ENCODE measurements around the gene MCM7.
A peak's percentile ranks its signal among the peaks of the same experiment; 100 is the strongest.

The MCM7 gene

GRCh38 chr7:100093925-100094486 lies 7.2 kb downstream of the MCM7 start:
- DNase-seq (ENCODE audit: low spot score), result no peak

- no peak for DNase-seq (ENCODE audit: low spot score)
These were observed 7.7 kb downstream of the MCM7 start for GRCh38 chr7:100093498-100093897.

- no peak for DNase-seq (ENCODE audit: low spot score)
These were observed 8.1 kb downstream of the MCM7 start for GRCh38 chr7:100093054-100093453.

GRCh38 chr7:100091411-100092181 lies 9.6 kb downstream of the MCM7 start:
- DNase-seq (ENCODE audit: low spot score), result no peak

GRCh38 chr7:100090527-100091410 lies 10.4 kb downstream of the MCM7 start:
- DNase-seq (ENCODE audit: low spot score), result no peak

- DNase-seq (ENCODE audit: low spot score), result no peak
These were observed 11.6 kb downstream of the MCM7 start for GRCh38 chr7:100089458-100090196.

- no peak for DNase-seq (ENCODE audit: low spot score)
These were observed 12.4 kb downstream of the MCM7 start, which contains the start of gene COPS6 for GRCh38 chr7:100088621-100089457. TSS of gene COPS6 (plus strand) at chr7:100088969. CDS start at chr7:100088991, 22 bp downstream.

GRCh38 chr7:100088095-100088620 lies 13.0 kb downstream of the MCM7 start:
- DNase-seq (ENCODE audit: low spot score), result no peak

- DNase-seq (ENCODE audit: low spot score), result peak; percentile 99
These were observed 14.0 kb downstream of the MCM7 start for GRCh38 chr7:100087055-100087750.

- DNase-seq (ENCODE audit: low spot score), result no peak
These were observed 15.7 kb downstream of the MCM7 start for GRCh38 chr7:100085515-100085914.

- no peak for DNase-seq (ENCODE audit: low spot score)
These were observed 18.2 kb downstream of the MCM7 start for GRCh38 chr7:100082978-100083377.

- peak; percentile 97 for DNase-seq (ENCODE audit: low spot score)
These were observed 19.6 kb downstream of the MCM7 start, which contains the start of gene ZNF3 for GRCh38 chr7:100081535-100082102. TSS of gene ZNF3 (minus strand) at chr7:100081723. CDS start at chr7:100077357, 4,366 bp downstream.

- DNase-seq (ENCODE audit: low spot score), result no peak
These were observed 20.2 kb downstream of the MCM7 start for GRCh38 chr7:100080907-100081534.

- DNase-seq (ENCODE audit: low spot score), result no peak
These were observed 22.1 kb downstream of the MCM7 start for GRCh38 chr7:100079024-100079560.

- no peak for DNase-seq (ENCODE audit: low spot score)
These were observed 24.0 kb downstream of the MCM7 start for GRCh38 chr7:100077205-100077604.

- no peak for DNase-seq (ENCODE audit: low spot score)
These were observed 25.8 kb downstream of the MCM7 start for GRCh38 chr7:100075418-100075817.

- DNase-seq (ENCODE audit: low spot score), result no peak
These were observed 26.4 kb downstream of the MCM7 start for GRCh38 chr7:100074841-100075240.

- no peak for DNase-seq (ENCODE audit: low spot score)
These were observed 28.7 kb downstream of the MCM7 start for GRCh38 chr7:100072462-100072861.
